Pulmonary artery endothelial cell (primary cell): ENCODE results near the gene LNX1. TPM values are rescaled to one million over a fixed set of nuclear protein-coding genes. Genes with fewer than 3 reads are reported as not detected.

Experiments used
- total RNA-seq: library from RNA; depleted of rRNA; stranded (reverse); fragments of >200 nt; gene quantifications from 2 replicates; pipeline ENCODE4 v1.2.3, GENCODE V29; 2014

Gene LNX1
- total RNA-seq, 1 donor from 2014 or later = 6.1 TPM

Other genes starting within 250 kb of the LNX1 start
- 20.8 and 36.4 TPM in 2 replicates for gene SCFD2, start 225.4 kb downstream of the LNX1 start, total RNA-seq
- 52.0 and 56.0 TPM in 2 replicates for gene FIP1L1, start 213.8 kb downstream of the LNX1 start, total RNA-seq